SU-DHL-6 (cell line): ENCODE measurements around the gene NSD1.

Experiments
- H2AFZ ChIP-seq: fragments of 200-600 bp; sonication (generic); 2 replicates; pipeline ENCODE4 v1.6.1; 2014; ENCODE audit warnings: low read depth, mild to moderate bottlenecking, moderate library complexity, mixed read lengths, antibody characterized with exemption, low read length; ENCODE audit not compliant: severe bottlenecking
- H3F3A ChIP-seq: fragments of 200-600 bp; shearing (Covaris generic); 2 replicates; pipeline ENCODE4 v1.6.0; 2016; ENCODE audit warnings: antibody characterized with exemption, mild to moderate bottlenecking; ENCODE audit not compliant: insufficient read depth
- H3K27ac ChIP-seq: fragments of 200-600 bp; sonication (generic); 2 replicates; pipeline ENCODE4 v1.5.1; 2016; ENCODE audit warnings: low read depth, mild to moderate bottlenecking, low read length, moderate library complexity, mixed read lengths
- H3K27me3 ChIP-seq: fragments of 200-600 bp; sonication (generic), shearing (Covaris generic); 2 replicates; pipeline ENCODE4 v1.6.0; 2014; ENCODE audit warnings: mild to moderate bottlenecking, low read length
- H3K36me3 ChIP-seq: fragments of 200-600 bp; sonication (generic); 2 replicates; pipeline ENCODE4 v1.6.1; 2014; ENCODE audit warnings: mild to moderate bottlenecking, low read length, mixed read lengths
- H3K4me2 ChIP-seq: fragments of 300-600, 200-600 bp; shearing (Covaris generic), sonication (generic); 2 replicates; pipeline ENCODE4 v1.6.0; 2014; ENCODE audit warnings: low read length, low read depth, mild to moderate bottlenecking; ENCODE audit not compliant: poor library complexity, severe bottlenecking
- H3K4me3 ChIP-seq: fragments of 200-600 bp; sonication (generic); 2 replicates; pipeline ENCODE4 v1.5.1; 2014; ENCODE audit warnings: antibody characterized with exemption, low read length, mild to moderate bottlenecking, mixed read lengths; ENCODE audit not compliant: insufficient read depth, poor library complexity, severe bottlenecking
- H3K79me2 ChIP-seq: fragments of 200-600 bp; sonication (generic); 2 replicates; pipeline ENCODE4 v1.6.1; 2014; ENCODE audit warnings: mild to moderate bottlenecking, low read length, moderate library complexity; ENCODE audit not compliant: insufficient read depth
- H3K9ac ChIP-seq: fragments of 200-600 bp; sonication (generic); 2 replicates; pipeline ENCODE4 v1.7.0; 2014; ENCODE audit warnings: mild to moderate bottlenecking, low read length
- H3K9me2 ChIP-seq: fragments of 200-600 bp; sonication (generic); replicated peaks from 2 replicates; pipeline ENCODE4 v1.6.1; 2014; ENCODE audit warnings: low read length; ENCODE audit not compliant: insufficient read depth
- H3K9me3 ChIP-seq: fragments of 200-600 bp; sonication (generic); 2 replicates; pipeline ENCODE4 v1.6.1; 2014; ENCODE audit warnings: low read length, mixed read lengths; ENCODE audit not compliant: insufficient read depth
- H4K20me1 ChIP-seq: fragments of 200-600 bp; sonication (generic); 2 replicates; pipeline ENCODE4 v1.6.1; 2014; ENCODE audit warnings: low read depth, mild to moderate bottlenecking, antibody characterized with exemption, low read length, moderate library complexity, mixed read lengths
- EZH2phosphoT487 ChIP-seq: fragments of 200-600 bp; sonication (generic), shearing (Covaris generic); conservative IDR thresholded peaks from 2 replicates; pipeline ENCODE4 v1.6.1; 2018; ENCODE audit warnings: mild to moderate bottlenecking, antibody characterized with exemption, low read length, moderate library complexity, mixed read lengths
- TF ChIP-seq, protein P1 (sequence below): fragments of 200-600 bp; sonication (generic); IDR thresholded peaks from one replicate; pipeline ENCODE4 v1.5.1; 2017; ENCODE audit warnings: antibody characterized with exemption, mild to moderate bottlenecking, low read length, moderate library complexity; ENCODE audit not compliant: insufficient read depth, poor library complexity, severe bottlenecking

Gene NSD1

DNA sequence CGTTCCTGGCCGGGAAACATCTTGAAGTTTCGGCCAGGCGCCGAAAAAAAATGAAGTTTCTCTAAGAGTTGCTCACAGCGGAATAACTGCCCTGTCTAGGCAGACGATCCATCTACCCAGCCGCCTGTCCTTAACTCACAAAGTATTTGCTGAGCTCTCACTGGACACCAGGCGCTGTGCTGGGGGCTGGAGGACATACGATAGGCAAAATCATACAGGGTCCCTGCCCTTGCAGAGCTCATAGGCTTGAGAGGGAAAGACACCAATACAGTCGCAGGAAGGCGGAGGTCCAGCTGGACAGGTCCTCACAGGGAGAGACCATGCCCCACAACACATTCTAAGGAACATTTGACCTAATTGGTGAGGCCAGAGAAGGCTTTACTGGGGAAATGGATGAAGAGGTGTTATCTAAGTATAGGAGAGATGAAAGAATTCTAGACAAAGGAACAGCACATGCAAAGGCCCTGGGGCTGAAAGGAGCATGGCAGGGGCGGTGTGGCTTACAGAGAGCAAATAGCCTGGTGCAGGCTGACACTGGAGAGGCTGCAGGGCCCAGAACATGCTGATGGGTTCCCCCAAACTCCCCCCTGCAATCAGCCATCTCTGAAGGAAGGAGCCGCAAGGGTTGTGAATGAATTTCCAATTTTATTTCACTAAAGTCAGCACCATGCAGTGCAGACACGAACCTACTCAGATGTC, 180.1 kb downstream of the NSD1 start:
- Histone ChIP-seq H3F3A (peaks cover 26% of the 10 kb centered on the region), H3K79me2 (no peaks in the 10 kb centered on the region), H3K9me2 (no peaks in the 10 kb centered on the region), H3K27me3 (no peaks in the 10 kb centered on the region), H3K9me3 (no peaks in the 10 kb centered on the region), H3K9ac (no peak overlapping the region), H3K4me3 (no peak overlapping the region), H3K27ac (no peak overlapping the region), H3K4me2 (no peak overlapping the region), H3K36me3 (no peaks in the 10 kb centered on the region), H2AFZ (no peak overlapping the region), H4K20me1 (peaks cover 6% of the 10 kb centered on the region; the same call in 1 of the 2 replicates)
- TF ChIP-seq, protein P1, sequence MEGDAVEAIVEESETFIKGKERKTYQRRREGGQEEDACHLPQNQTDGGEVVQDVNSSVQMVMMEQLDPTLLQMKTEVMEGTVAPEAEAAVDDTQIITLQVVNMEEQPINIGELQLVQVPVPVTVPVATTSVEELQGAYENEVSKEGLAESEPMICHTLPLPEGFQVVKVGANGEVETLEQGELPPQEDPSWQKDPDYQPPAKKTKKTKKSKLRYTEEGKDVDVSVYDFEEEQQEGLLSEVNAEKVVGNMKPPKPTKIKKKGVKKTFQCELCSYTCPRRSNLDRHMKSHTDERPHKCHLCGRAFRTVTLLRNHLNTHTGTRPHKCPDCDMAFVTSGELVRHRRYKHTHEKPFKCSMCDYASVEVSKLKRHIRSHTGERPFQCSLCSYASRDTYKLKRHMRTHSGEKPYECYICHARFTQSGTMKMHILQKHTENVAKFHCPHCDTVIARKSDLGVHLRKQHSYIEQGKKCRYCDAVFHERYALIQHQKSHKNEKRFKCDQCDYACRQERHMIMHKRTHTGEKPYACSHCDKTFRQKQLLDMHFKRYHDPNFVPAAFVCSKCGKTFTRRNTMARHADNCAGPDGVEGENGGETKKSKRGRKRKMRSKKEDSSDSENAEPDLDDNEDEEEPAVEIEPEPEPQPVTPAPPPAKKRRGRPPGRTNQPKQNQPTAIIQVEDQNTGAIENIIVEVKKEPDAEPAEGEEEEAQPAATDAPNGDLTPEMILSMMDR: no peak
- TF ChIP-seq EZH2phosphoT487: no peak

DNA sequence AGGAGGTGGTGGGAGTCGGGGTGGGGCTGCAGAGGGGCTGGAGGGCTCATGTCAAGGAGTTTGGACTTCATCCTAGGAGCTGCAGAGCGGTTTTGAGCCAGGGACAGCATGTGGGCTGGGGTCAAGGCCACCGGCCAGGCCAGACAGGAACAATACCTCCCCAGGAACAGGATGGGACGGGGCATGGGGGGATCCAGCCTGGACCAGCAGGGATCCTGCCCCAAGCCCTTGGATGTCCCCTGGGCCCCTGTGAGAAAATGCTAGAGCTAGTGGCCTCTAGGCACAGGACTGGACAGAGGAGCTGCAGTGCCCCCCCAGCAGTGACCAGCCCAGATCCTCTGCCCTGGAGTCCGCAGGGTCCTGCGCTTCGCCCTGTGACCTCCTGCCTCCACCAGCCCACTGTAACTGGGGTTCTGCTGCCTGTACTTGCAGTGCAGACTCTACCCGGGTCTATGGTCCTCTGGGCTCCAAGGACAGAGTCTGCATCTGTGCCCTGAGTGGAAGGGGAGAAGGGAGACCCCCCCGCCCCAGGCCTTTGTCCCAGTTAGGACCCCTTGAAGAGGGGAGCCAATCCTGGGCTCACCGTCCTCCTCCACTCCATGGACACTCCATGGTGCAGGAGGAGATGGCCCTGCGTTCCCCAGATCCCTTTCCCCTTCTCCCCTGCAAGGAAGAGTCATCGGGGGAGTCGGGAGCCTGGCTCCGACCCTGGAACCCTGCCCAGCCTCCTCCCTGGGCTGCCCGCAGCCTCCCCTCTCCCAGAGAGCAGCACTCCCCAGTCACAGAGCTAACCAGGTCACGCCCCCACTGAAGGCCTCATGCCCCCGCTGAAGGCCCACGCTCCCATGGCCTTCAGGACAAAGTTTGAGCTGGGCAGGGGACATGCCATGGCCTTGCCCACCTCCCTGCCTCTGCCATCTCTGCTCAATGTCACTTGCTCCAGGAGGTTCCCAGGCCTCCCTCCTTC, 181.1 kb downstream of the NSD1 start:
- Histone ChIP-seq H3K79me2 (no peaks in the 10 kb centered on the region), H4K20me1 (peaks cover 6% of the 10 kb centered on the region; the same call in 1 of the 2 replicates), H3K27ac (no peak overlapping the region), H3K27me3 (no peaks in the 10 kb centered on the region), H3K9me3 (peaks cover 6% of the 10 kb centered on the region; the same call in 1 of the 2 replicates), H3K4me2 (no peak overlapping the region), H2AFZ (no peak overlapping the region), H3K36me3 (no peaks in the 10 kb centered on the region), H3F3A (peaks cover 22% of the 10 kb centered on the region), H3K9me2 (no peaks in the 10 kb centered on the region), H3K4me3 (no peak overlapping the region), H3K9ac (no peak overlapping the region)
- TF ChIP-seq EZH2phosphoT487: no peak
- TF ChIP-seq, protein P1: no peak

DNA sequence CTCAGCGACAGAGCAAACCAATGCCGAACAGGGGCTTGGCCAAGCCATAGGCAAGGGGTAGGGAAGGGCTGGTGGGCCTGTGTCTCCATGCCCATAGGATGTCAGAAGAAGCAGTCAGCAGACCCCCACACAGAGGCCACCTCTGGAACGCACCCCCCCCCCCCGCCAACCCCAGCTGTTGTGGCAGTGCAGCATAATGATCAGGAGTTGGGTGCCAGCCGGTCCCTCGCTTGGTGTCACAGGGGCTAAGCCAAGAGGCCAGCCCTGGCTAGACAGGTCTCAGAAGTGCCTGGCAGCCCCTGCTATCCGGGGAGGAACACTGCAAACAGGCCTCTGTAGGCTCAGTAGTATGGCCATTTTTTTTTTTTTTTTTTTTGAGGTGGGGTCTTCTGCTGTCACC, 181.8 kb downstream of the NSD1 start:
- no peaks in the 10 kb centered on the region for H3K9me2 ChIP-seq
- no peaks in the 10 kb centered on the region for H3K79me2 ChIP-seq
- H4K20me1 ChIP-seq: 0 out of 2 replicates have a peak, but pooled peaks cover 2% of the 10 kb centered on the region
- no peaks in the 10 kb centered on the region for H3K27me3 ChIP-seq
- H3K4me3 ChIP-seq: no peak overlapping the region
- H3F3A ChIP-seq: peaks cover 14% of the 10 kb centered on the region
- TF ChIP-seq, protein P1: no peak
- TF ChIP-seq EZH2phosphoT487: no peak
- H3K9ac ChIP-seq: no peak overlapping the region
- H3K9me3 ChIP-seq: peaks cover 7% of the 10 kb centered on the region; the same call in 1 of the 2 replicates
- no peak overlapping the region for H3K4me2 ChIP-seq
- no peak overlapping the region for H3K27ac ChIP-seq
- no peaks in the 10 kb centered on the region for H3K36me3 ChIP-seq
- H2AFZ ChIP-seq: no peak overlapping the region
